Activated CD4-positive, alpha-beta T cell treated with anti-CD3 and anti-CD28 coated beads, Interleukin-2, amount 10 ng/mL, durations not matched to agents 24 days and 14 days (primary cell): ENCODE measurements around the gene CASP8AP2. TPM values are rescaled to one million over a fixed set of nuclear protein-coding genes. Genes with fewer than 3 reads are reported as not detected.
"Not testable (repeated sequence)": the region's sequence is repeated elsewhere in the genome, so short reads cannot be mapped to it uniquely, and the experiment has no call there.

Source experiments
- DNase-seq: peaks from one replicate; pipeline ENCODE4 v3.0.0; 2022
- H3K27ac Mint-ChIP-seq: one replicate; pipeline ENCODE4 v1.8.0; 2022; ENCODE audit warnings: mild to moderate bottlenecking, mixed read lengths
- H3K27me3 Mint-ChIP-seq: one replicate; pipeline ENCODE4 v1.8.0; 2022; ENCODE audit warnings: mixed read lengths
- H3K36me3 Mint-ChIP-seq: one replicate; pipeline ENCODE4 v1.8.0; 2022; ENCODE audit warnings: low read depth, mild to moderate bottlenecking, mixed read lengths
- H3K4me1 Mint-ChIP-seq: one replicate; pipeline ENCODE4 v1.8.0; 2021; ENCODE audit warnings: mixed read lengths
- H3K4me3 Mint-ChIP-seq: one replicate; pipeline ENCODE4 v1.8.0; 2022; ENCODE audit warnings: mild to moderate bottlenecking, moderate library complexity, mixed read lengths
- H3K9me3 Mint-ChIP-seq: one replicate; pipeline ENCODE4 v1.8.0; 2021; ENCODE audit warnings: mixed read lengths
- intact Hi-C: fragments of 100-400 bp; cut with micrococcal nuclease; formaldehyde crosslinking; loops from one replicate; pipeline ENCODE4 v1.15.1; 2023
- total RNA-seq: library from RNA; stranded (reverse); gene quantifications from 2 replicates; pipeline ENCODE4 v1.2.3, GENCODE V29; 2022

CASP8AP2 gene
- total RNA-seq, result 37.3 and 37.8 TPM in 2 replicates

DNA sequence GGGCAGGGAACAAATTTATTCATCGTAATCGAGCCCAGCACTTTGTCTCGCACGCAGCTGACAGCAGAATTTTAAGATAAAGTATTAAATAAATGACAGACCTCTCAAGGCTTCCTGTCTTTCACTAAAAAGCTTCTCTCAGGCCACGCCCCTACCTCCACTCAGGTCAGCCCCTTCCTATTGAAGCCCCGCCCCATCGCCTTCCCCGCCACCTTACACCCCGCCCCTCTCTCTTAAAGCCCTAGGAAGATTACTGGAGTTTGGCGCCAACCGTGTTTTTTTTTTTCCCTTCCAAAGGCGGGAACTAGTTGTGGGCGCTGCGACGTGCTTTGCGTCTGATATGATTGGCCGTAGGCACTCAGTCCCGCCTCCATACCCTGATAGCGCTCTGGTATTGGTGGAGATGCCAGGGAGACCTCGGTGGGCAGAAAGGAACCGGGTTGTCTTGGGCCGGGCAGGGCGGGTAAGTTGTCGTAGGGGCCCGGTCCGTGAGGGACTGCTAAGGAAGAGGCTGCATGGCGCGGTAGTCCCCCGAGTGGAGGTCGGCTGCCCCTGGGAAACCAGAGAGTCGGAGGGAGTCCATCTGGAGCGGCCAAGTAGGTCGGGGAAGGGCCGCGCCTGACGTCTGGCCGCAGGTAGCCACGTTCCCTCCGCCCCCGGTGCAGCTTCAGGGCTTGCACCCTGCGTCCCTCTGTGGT is at the start of gene CASP8AP2:
Gene CASP8AP2, plus strand, starts transcription at position 409 of the 698 bp plus-strand sequence.
- Mint-ChIP-seq H3K4me3 (peak within 1 kb of the TSS; percentile 99), H3K27ac (peak within 1 kb of the TSS; percentile 98), H3K9me3 (no peaks in the 10 kb centered on the region), H3K36me3 (peaks cover 29% of the 10 kb centered on the region), H3K4me1 (peaks cover 24% of the 10 kb centered on the region), H3K27me3 (no peaks in the 10 kb centered on the region)
- DNase-seq, result peak; percentile 98
- intact Hi-C loops, result loop anchor here (1.0 to 10.0 kb wide), 6 partner anchors 10 to 747 kb away; partner anchors contain the start of genes ANKRD6, MDN1, PNRC1 and UBE2J1

DNA sequence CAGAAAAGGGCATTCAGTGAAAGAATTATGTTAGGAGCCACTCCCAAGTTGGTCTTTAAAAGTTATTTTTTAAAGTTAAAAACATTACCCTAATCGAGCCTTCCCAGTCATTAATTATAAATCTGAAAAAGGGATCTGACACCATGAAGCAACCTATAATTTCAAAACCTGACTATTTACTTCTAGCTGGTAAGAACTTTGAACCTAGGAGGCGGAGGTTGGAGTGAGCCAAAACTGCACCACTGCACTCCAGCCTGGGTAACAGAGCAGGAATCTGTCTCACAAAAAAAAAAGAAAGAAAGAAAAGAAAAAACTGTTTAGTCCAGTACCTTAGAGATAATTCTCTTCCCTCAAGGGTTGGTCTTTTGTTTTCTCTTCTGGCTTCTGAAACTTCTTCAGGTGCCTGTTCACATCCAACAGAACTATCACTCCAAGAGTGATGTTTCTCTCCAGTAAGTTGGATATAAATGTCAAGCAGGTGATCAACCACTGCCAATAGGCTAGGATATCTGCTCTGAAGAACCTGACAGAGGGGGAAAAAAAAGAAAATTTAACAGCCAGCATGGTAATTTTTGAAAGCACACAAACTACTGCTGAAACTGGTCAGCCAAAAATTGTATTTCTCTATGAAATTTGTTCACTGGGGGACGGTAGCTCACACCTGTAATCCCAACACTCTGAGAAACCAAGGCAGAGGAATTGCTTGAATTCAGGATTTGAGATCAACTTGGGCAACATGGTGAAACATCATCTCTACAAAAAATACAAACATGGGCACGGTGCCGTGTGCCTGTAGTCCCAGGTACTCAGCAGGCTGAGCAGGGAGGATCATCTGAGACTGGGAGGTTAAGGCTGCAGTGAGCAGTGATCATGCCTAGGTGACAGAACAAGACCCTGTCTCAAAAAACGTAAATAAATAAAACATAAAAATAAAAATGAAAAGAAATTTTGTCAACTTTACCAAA is 48.3 kb upstream of the CASP8AP2 start:
- Mint-ChIP-seq H3K9me3 (no peaks in the 10 kb centered on the region), H3K36me3 (peaks cover 71% of the 10 kb centered on the region), H3K4me3 (no peak overlapping the region), H3K27me3 (no peaks in the 10 kb centered on the region), H3K27ac (no peak overlapping the region), H3K4me1 (no peaks in the 10 kb centered on the region)
- intact Hi-C loops, result no loop called here
- no peak for DNase-seq

DNA sequence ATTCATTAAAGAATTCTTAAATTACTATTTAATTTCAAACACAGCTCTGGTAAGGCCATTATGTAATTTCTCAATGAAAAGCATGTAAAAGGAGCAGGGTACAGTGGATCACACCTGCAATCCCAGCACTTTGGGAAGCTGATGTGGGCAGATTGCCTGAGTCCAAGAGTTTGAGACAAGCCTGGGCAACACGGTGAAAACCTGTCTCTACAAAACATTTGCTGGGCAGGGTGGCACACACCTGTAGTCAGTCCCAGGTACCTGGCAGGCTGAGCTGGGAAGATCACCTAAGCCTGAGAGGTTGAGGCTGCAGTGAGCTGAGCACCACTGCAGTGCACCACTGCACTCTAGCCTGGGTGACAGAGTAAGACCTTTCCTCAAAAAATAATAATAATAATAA is 47.5 kb upstream of the CASP8AP2 start:
- Mint-ChIP-seq H3K36me3 (peaks cover 71% of the 10 kb centered on the region), H3K27me3 (no peaks in the 10 kb centered on the region), H3K9me3 (no peaks in the 10 kb centered on the region), H3K27ac (no peak overlapping the region), H3K4me1 (no peaks in the 10 kb centered on the region), H3K4me3 (no peak overlapping the region)
- intact Hi-C loops, result no loop called here
- DNase-seq, result no peak

DNA sequence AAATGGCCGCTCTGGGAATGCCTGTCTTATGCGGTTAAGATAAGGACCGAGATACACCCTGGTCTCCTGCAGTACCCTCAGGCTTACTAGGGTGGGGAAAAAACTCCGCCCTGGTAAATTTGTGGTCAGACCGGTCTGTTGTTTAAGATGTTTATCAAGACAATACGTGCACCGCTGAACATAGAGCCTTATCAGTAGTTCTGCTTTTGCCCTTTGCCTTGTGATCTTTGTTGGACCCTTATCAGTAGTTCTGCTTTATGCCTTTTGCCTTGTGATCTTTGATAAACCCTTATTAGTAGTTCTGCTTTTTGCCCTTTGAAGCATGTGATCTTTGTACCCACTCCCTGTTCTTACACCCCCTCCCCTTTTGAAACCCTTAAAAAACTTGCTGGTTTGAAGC is 46.4 kb upstream of the CASP8AP2 start:
- peaks cover 72% of the 10 kb centered on the region for H3K36me3 Mint-ChIP-seq
- H3K27me3 Mint-ChIP-seq, H3K9me3 Mint-ChIP-seq, intact Hi-C loops, DNase-seq, H3K27ac Mint-ChIP-seq, H3K4me3 Mint-ChIP-seq, H3K4me1 Mint-ChIP-seq: not testable (repeated sequence)

DNA sequence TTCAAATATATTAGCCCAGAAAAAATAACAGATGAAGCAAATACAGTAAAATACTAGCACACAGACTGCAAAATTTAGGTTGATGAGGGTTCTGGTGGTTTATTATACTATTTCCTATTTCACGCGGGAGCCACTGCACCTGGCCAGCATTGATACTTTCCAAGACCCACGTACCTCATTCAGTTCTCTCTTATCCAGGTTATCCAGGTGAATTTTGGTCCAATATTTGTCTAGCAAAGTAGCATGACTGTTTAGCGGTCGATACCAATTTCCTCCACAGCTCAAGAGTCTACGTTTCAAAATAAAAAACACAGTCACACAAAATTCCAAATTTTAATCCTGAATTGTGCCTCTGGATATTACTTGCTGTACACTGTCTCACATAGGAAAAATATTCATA is 44.8 kb upstream of the CASP8AP2 start:
- peaks cover 77% of the 10 kb centered on the region for H3K36me3 Mint-ChIP-seq
- no peaks in the 10 kb centered on the region for H3K4me1 Mint-ChIP-seq
- no peak overlapping the region for H3K27ac Mint-ChIP-seq
- intact Hi-C loops, result loop anchor here (5.0 kb wide), 1 partner anchor 58 kb away; no protein-coding TSS in a partner anchor
- DNase-seq, result no peak
- H3K4me3 Mint-ChIP-seq, result no peak overlapping the region
- H3K27me3 Mint-ChIP-seq, result no peaks in the 10 kb centered on the region
- H3K9me3 Mint-ChIP-seq, result no peaks in the 10 kb centered on the region

DNA sequence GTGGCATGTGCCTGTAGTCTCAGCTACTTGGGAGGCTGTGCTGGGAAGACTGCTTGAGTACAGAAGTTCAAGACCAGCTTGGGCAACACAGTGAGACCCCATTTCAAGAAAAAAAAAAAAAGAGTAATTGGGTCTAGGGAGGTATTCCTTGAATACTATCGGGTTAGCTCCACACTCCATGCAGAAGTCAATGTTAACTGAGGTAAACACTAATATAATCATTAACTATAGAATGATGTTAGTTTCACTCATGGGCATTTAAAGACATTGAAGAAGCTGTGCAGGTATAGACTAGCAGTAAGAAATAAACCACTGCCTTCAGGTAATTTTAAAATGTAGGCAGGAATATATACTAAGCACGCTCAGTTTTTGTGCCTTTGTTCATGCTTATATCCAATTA is 42.7 kb upstream of the CASP8AP2 start:
- DNase-seq, result no peak
- H3K27ac Mint-ChIP-seq, result no peak overlapping the region
- intact Hi-C loops, result loop anchor here (5.0 kb wide), 1 partner anchor 60 kb away; no protein-coding TSS in a partner anchor
- H3K36me3 Mint-ChIP-seq, result peaks cover 70% of the 10 kb centered on the region
- H3K4me3 Mint-ChIP-seq, result no peak overlapping the region
- H3K9me3 Mint-ChIP-seq, result no peaks in the 10 kb centered on the region
- peaks cover 3% of the 10 kb centered on the region for H3K4me1 Mint-ChIP-seq
- no peaks in the 10 kb centered on the region for H3K27me3 Mint-ChIP-seq

DNA sequence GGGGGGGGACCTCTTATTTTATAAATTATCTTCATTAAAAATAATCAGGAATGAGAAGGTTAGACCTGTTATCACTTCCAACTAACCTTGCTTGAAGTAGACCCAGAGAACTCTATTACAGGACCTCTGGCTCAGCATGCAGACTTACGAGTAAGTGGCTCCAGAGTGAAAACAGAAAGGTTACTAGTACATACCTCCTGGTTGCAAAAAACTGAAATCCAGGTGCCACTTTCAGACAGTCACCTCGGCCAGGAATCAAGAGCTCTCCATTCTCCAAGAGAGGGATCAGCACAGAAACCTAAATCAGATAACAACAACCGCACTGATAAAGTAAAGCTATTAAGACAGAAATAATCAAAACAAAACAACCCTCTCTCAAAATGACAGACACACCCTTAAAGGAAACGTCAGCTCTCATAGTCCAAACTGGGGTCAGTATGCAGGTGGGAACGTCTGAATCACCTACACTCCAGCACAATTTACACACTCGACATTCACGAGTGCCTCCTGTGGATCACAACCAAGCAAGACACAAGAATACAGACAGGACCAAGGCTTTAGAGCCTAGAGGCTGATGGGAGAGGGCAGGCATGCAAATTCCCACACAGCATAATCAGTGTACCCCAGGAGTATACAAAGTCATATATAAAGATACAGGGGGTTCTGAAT is 41.9 kb upstream of the CASP8AP2 start:
- intact Hi-C loops, result loop anchor here (5.0 kb wide), 1 partner anchor 60 kb away; no protein-coding TSS in a partner anchor
- peaks cover 4% of the 10 kb centered on the region for H3K4me1 Mint-ChIP-seq
- no peaks in the 10 kb centered on the region for H3K27me3 Mint-ChIP-seq
- H3K9me3 Mint-ChIP-seq, result no peaks in the 10 kb centered on the region
- H3K4me3 Mint-ChIP-seq, result no peak overlapping the region
- no peak overlapping the region for H3K27ac Mint-ChIP-seq
- DNase-seq, result no peak
- H3K36me3 Mint-ChIP-seq, result peaks cover 68% of the 10 kb centered on the region

DNA sequence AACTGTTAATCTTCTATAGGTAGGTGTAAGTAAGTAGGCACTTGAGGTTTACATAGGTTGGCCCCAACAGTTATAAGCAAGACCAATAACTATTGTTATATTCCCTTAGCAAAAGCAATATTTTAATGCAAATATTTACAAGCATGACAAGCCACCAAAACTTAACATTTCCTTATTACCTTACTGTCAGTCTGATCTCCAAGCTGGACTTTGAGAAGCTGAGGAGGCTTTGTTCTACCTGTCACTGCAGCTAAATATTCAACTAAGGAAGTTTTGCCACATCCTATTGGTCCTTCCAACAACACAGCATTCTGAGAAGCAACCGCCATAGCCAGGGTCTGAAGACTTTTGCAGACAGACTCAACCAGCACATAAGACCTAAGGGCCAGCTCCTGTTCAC is 39.7 kb upstream of the CASP8AP2 start:
- no peaks in the 10 kb centered on the region for H3K9me3 Mint-ChIP-seq
- no peak overlapping the region for H3K27ac Mint-ChIP-seq
- intact Hi-C loops, result loop anchor here (5.0 kb wide), 1 partner anchor 63 kb away; no protein-coding TSS in a partner anchor
- H3K27me3 Mint-ChIP-seq, result no peaks in the 10 kb centered on the region
- no peak overlapping the region for H3K4me3 Mint-ChIP-seq
- peaks cover 26% of the 10 kb centered on the region for H3K4me1 Mint-ChIP-seq
- no peak for DNase-seq
- H3K36me3 Mint-ChIP-seq, result peaks cover 67% of the 10 kb centered on the region

DNA sequence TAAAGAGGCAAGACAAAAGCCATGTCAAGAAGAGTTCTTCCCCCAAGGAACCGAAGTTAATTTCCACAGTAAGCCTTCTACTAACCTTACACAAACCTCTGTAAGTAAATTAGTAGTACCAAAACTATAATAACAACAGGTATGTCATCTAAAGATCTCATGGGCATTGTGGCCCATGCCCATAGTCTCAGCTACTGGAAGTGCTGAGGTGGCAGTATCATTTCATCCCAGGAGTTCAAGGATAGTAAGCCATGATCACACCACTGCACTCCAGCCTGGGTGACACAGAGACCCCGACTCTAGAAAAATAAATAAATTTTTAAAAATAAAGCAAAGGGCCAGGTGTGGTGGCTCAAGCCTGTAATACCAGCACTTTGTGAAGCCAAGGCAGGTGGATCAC is 39.3 kb upstream of the CASP8AP2 start:
- no peaks in the 10 kb centered on the region for H3K27me3 Mint-ChIP-seq
- DNase-seq, result no peak
- H3K4me3 Mint-ChIP-seq, result no peak overlapping the region
- peaks cover 29% of the 10 kb centered on the region for H3K4me1 Mint-ChIP-seq
- no peak overlapping the region for H3K27ac Mint-ChIP-seq
- intact Hi-C loops, result no loop called here
- H3K9me3 Mint-ChIP-seq, result no peaks in the 10 kb centered on the region
- H3K36me3 Mint-ChIP-seq, result peaks cover 67% of the 10 kb centered on the region

DNA sequence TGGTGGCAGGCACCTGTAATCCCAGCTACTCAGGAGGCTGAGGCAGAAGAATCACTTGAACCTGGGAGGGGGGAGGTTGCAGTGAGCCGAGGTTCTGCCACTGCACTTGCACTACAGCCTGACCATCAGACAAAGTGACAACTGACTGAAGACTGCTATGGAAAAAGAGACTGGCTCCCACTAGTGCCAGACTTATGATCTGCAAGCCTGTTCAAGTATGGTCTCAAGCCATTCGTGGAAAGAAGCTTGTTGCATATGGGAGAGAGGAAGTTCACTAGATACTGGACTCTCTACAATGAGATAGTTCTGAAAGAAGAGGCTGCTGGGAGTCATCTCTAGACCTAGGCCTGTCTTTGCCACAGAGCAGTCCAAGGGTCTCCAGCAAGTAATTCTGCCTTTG is 36.8 kb upstream of the CASP8AP2 start:
- intact Hi-C loops, result no loop called here
- no peaks in the 10 kb centered on the region for H3K27me3 Mint-ChIP-seq
- DNase-seq, result peak; percentile 78
- H3K36me3 Mint-ChIP-seq, result peaks cover 65% of the 10 kb centered on the region
- H3K27ac Mint-ChIP-seq, result peak overlapping the region; percentile 74
- peak overlapping the region; percentile 73 for H3K4me3 Mint-ChIP-seq
- H3K9me3 Mint-ChIP-seq, result no peaks in the 10 kb centered on the region
- H3K4me1 Mint-ChIP-seq, result peaks cover 31% of the 10 kb centered on the region

DNA sequence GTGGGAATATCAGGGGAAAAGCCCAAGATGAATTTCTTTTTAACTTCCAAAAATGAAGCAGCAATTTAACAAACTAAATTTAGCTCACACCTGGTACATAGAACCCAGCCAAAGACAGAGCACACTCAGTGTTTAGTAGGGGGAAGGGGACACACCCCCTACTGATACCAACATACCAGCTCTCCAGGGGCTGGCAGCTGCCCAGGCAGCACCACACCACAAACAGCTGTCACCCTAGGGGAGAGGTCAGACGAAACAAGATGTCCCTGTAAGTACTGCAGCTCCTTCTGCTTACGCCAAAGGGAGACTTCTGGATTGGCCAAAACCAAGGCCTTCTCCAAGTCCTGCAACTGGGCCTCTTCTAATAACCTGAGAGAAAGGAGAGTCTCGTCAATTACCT is 36.1 kb upstream of the CASP8AP2 start:
- Mint-ChIP-seq H3K36me3 (peaks cover 59% of the 10 kb centered on the region), H3K27ac (peak overlapping the region; percentile 76), H3K4me3 (peak overlapping the region; percentile 71), H3K27me3 (no peaks in the 10 kb centered on the region), H3K4me1 (peaks cover 31% of the 10 kb centered on the region), H3K9me3 (no peaks in the 10 kb centered on the region)
- intact Hi-C loops, result no loop called here
- DNase-seq, result no peak

DNA sequence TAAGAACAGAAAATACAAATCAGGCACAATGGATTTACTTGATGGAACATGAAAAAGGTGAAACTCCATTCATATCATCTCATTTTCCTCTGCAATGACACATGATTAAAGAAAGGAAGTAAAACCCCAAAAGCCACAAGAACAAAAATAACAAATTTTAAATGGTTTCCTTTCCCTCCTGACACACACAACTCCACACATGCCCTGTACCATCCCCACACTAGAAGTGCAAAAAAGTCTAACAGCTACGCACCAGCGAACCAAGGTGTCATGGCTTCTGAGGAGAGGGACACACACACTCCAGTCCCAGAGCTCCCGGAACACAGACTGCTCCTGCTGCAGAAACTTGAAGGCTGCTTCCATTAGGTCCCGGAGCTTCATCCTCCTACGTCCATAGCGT is 35.4 kb upstream of the CASP8AP2 start:
- Mint-ChIP-seq H3K36me3 (peaks cover 57% of the 10 kb centered on the region), H3K27ac (peak overlapping the region; percentile 76), H3K9me3 (no peaks in the 10 kb centered on the region), H3K4me1 (peaks cover 31% of the 10 kb centered on the region), H3K27me3 (no peaks in the 10 kb centered on the region), H3K4me3 (peak overlapping the region; percentile 71)
- intact Hi-C loops, result no loop called here
- DNase-seq, result peak; percentile 75

DNA sequence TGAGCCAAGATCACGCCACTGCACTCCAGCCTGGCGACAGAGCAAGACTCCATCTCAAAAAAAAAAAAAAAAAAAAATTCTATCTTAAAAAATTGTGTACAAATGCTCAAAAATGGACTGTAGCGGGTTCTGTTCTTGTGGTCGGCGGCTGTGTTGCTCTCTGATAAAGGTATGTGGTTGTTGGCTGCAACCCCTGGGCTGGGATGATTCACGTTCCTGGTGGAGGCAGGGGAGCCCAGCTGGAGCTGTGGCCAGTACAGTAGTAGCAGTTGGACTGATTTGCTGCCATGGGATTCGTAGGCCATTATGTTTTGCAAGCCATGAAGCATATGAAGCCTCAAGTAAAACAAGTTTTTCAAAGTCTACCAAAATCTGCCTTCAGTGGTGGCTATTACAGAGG is 32.4 kb upstream of the CASP8AP2 start:
- intact Hi-C loops, result no loop called here
- Mint-ChIP-seq H3K4me3 (no peak overlapping the region), H3K27me3 (no peaks in the 10 kb centered on the region), H3K9me3 (no peaks in the 10 kb centered on the region), H3K27ac (no peak overlapping the region), H3K36me3 (peaks cover 57% of the 10 kb centered on the region), H3K4me1 (peaks cover 31% of the 10 kb centered on the region)
- no peak for DNase-seq
